HEK293 (cell line): ENCODE measurements around the gene DDAH1.

Source experiments
- CTCF ChIA-PET: fragments of 350-600 bp; formaldehyde crosslinking; extraction: SDS; loops from one replicate; lab custom pipeline; 2021; ENCODE audit warnings: antibody characterized with exemption; lab: Yijun Ruan, JAX
- POLR2A ChIA-PET: fragments of 300-600 bp; formaldehyde crosslinking; extraction: SDS; loops from one replicate; lab custom pipeline; 2020; ENCODE audit warnings: antibody characterized with exemption, inconsistent platforms; lab: Yijun Ruan, JAX
- H3K27ac ChIP-seq: fragments of 200-500 bp; sonication (Bioruptor generic); 2 replicates; pipeline ENCODE4 v1.5.1; 2014; ENCODE audit warnings: low read depth, low read length, control low read depth, inconsistent platforms; ENCODE audit errors: extremely low read depth
- H3K36me3 ChIP-seq, 2 experiments: fragments of 200-500 bp in 1 of 2; sonication (Bioruptor generic) in 1 of 2; 1 replicate in 1 of 2; 2 replicates in 1 of 2; pipeline ENCODE4 v1.5.1; 2014 to 2017; ENCODE audit warnings: inconsistent platforms in 2 of 2, low read length in 2 of 2; ENCODE audit not compliant: control insufficient read depth in 2 of 2, insufficient read depth in 1 of 2
- H3K4me1 ChIP-seq: fragments of 200-500 bp; sonication (Bioruptor generic); 2 replicates; pipeline ENCODE4 v1.5.1; 2014; ENCODE audit warnings: mild to moderate bottlenecking, low read length, inconsistent platforms; ENCODE audit not compliant: control insufficient read depth, insufficient read depth
- H3K4me3 ChIP-seq: 2 replicates; pipeline ENCODE4 v1.5.1; 2011; ENCODE audit warnings: low read depth, mild to moderate bottlenecking, control low read depth, low read length, moderate library complexity
- H3K9me3 ChIP-seq: fragments of 200-500 bp; sonication (Bioruptor generic); 2 replicates; pipeline ENCODE4 v1.5.1; 2014; ENCODE audit warnings: low read depth, low read length, inconsistent platforms; ENCODE audit not compliant: control insufficient read depth, insufficient read depth
- GLIS1 ChIP-seq: fragments of 450-650 bp; formaldehyde crosslinking; IDR thresholded peaks from 2 replicates; pipeline ENCODE4 v1.5.1; 2016; ENCODE audit warnings: missing biosample characterization, missing genetic modification characterization
- HOXD13 ChIP-seq: sonication (generic); formaldehyde crosslinking; IDR thresholded peaks from 2 replicates; pipeline ENCODE4 v1.8.0; 2022; ENCODE audit warnings: missing genetic modification reagents, borderline replicate concordance
- MYNN ChIP-seq: fragments of 450-650 bp; formaldehyde crosslinking; IDR thresholded peaks from 2 replicates; pipeline ENCODE4 v1.5.1; 2016; ENCODE audit warnings: missing biosample characterization, missing genetic modification characterization, borderline replicate concordance
- MZF1 ChIP-seq: fragments of 450-650 bp; formaldehyde crosslinking; IDR thresholded peaks from 2 replicates; pipeline ENCODE4 v1.5.1; 2017; ENCODE audit warnings: missing biosample characterization, missing genetic modification characterization, borderline replicate concordance
- OSR2 ChIP-seq: fragments of 450-650 bp; formaldehyde crosslinking; IDR thresholded peaks from 2 replicates; pipeline ENCODE4 v1.5.1; 2016; ENCODE audit warnings: missing biosample characterization, missing genetic modification characterization
- SP3 ChIP-seq: fragments of 450-650 bp; formaldehyde crosslinking; IDR thresholded peaks from 2 replicates; pipeline ENCODE4 v1.5.1; 2016; ENCODE audit warnings: missing biosample characterization, missing genetic modification characterization
- SP7 ChIP-seq: fragments of 450-650 bp; formaldehyde crosslinking; IDR thresholded peaks from 2 replicates; pipeline ENCODE4 v1.5.1; 2016; ENCODE audit warnings: missing biosample characterization, missing genetic modification characterization
- WT1 ChIP-seq: fragments of 450-650 bp; formaldehyde crosslinking; IDR thresholded peaks from 2 replicates; pipeline ENCODE4 v1.5.1; 2016; ENCODE audit warnings: missing biosample characterization, missing genetic modification characterization
- ZBTB1 ChIP-seq: fragments of 450-650 bp; formaldehyde crosslinking; IDR thresholded peaks from 2 replicates; pipeline ENCODE4 v1.5.1; 2016; ENCODE audit warnings: missing biosample characterization, missing genetic modification characterization
- ZBTB21 ChIP-seq: fragments of 450-650 bp; formaldehyde crosslinking; IDR thresholded peaks from 2 replicates; pipeline ENCODE4 v1.5.1; 2017; ENCODE audit warnings: missing biosample characterization, missing genetic modification characterization
- ZBTB6 ChIP-seq: fragments of 450-650 bp; formaldehyde crosslinking; IDR thresholded peaks from 2 replicates; pipeline ENCODE4 v1.5.1; 2017; ENCODE audit warnings: missing biosample characterization, missing genetic modification characterization
- ZBTB8A ChIP-seq: fragments of 450-650 bp; formaldehyde crosslinking; IDR thresholded peaks from 2 replicates; pipeline ENCODE4 v1.5.1; 2016; ENCODE audit warnings: missing biosample characterization, missing genetic modification characterization
- ZNF18 ChIP-seq: fragments of 450-650 bp; formaldehyde crosslinking; IDR thresholded peaks from 2 replicates; pipeline ENCODE4 v1.5.1; 2016; ENCODE audit warnings: missing biosample characterization, missing genetic modification characterization
- ZNF223 ChIP-seq: fragments of 450-650 bp; formaldehyde crosslinking; IDR thresholded peaks from 2 replicates; pipeline ENCODE4 v1.5.1; 2016; ENCODE audit warnings: missing biosample characterization, missing genetic modification characterization
- ZNF266 ChIP-seq: fragments of 450-650 bp; formaldehyde crosslinking; IDR thresholded peaks from 2 replicates; pipeline ENCODE4 v1.5.1; 2016; ENCODE audit warnings: missing biosample characterization, missing genetic modification characterization, low read depth
- ZNF416 ChIP-seq: fragments of 450-650 bp; formaldehyde crosslinking; IDR thresholded peaks from 2 replicates; pipeline ENCODE4 v1.5.1; 2016; ENCODE audit warnings: missing biosample characterization, missing genetic modification characterization
- ZNF513 ChIP-seq: fragments of 450-650 bp; IDR thresholded peaks from 2 replicates; pipeline ENCODE4 v1.5.1; 2018; ENCODE audit warnings: missing biosample characterization, missing genetic modification characterization
- ZNF560 ChIP-seq: fragments of 450-650 bp; formaldehyde crosslinking; IDR thresholded peaks from 2 replicates; pipeline ENCODE4 v1.5.1; 2017; ENCODE audit warnings: missing biosample characterization, missing genetic modification characterization, borderline replicate concordance
- ZNF561 ChIP-seq: fragments of 450-650 bp; IDR thresholded peaks from 2 replicates; pipeline ENCODE4 v1.5.1; 2018; ENCODE audit warnings: missing biosample characterization, missing genetic modification characterization, borderline replicate concordance
- ZNF843 ChIP-seq: fragments of 450-650 bp; formaldehyde crosslinking; IDR thresholded peaks from 2 replicates; pipeline ENCODE4 v1.5.1; 2016; ENCODE audit warnings: missing biosample characterization, missing genetic modification characterization

DDAH1 gene

GRCh38 chr1:85396194-85396593 lies 68.8 kb downstream of the DDAH1 start:
- POLR2A ChIA-PET, result no interaction called here
- Histone ChIP-seq H3K4me3 (no peak overlapping the region), H3K9me3 (no peaks in the 10 kb centered on the region), H3K36me3 (no peaks in the 10 kb centered on the region), H3K4me1 (peaks cover 4% of the 10 kb centered on the region), H3K27ac (no peak overlapping the region)
- TF ChIP-seq ZNF561 (tag by site-specific recombination) (no peak), ZNF513 (tag by site-specific recombination) (no peak), WT1 (peak; percentile 77), ZNF18 (tag by site-specific recombination) (no peak), MZF1 (peak; percentile 60; the same call in 1 of the 2 replicates), MYNN (tag by site-specific recombination) (no peak), OSR2 (tag by site-specific recombination) (no peak)
- CTCF ChIA-PET, result interaction anchor here (0.5 to 1.2 kb wide), 3 partner anchors 35 to 88 kb away, joined by 3 to 4 read pairs (median 4); no protein-coding TSS in a partner anchor

- TF ChIP-seq ZNF223 (no peak), ZBTB6 (tag by site-specific recombination) (no peak), ZNF416 (tag by site-specific recombination) (no peak), ZBTB21 (tag by site-specific recombination) (no peak), ZNF266 (tag by site-specific recombination) (no peak), SP7 (tag by site-specific recombination) (no peak), SP3 (tag by site-specific recombination) (no peak)
- Histone ChIP-seq H3K4me3 (no peak overlapping the region), H3K4me1 (peaks cover 4% of the 10 kb centered on the region), H3K36me3 (no peaks in the 10 kb centered on the region), H3K27ac (no peak overlapping the region), H3K9me3 (no peaks in the 10 kb centered on the region)
- ChIA-PET POLR2A (interaction anchor here (1.3 kb wide), 1 partner anchor 70 kb away, joined by 3 read pairs; no protein-coding TSS in a partner anchor), CTCF (interaction anchor here (0.6 kb wide), 1 partner anchor 13 kb away, joined by 3 read pairs; no protein-coding TSS in a partner anchor)
Measured at GRCh38 chr1:85394130-85394529, 70.8 kb downstream of the DDAH1 start.

- no peak overlapping the region for H3K27ac ChIP-seq
- POLR2A ChIA-PET, result interaction anchor here (1.3 kb wide), 1 partner anchor 71 kb away, joined by 3 read pairs; no protein-coding TSS in a partner anchor
Measured at GRCh38 chr1:85393490-85393889, 71.5 kb downstream of the DDAH1 start.

More at GRCh38 chr1:85393490-85393889, 71.5 kb downstream of the DDAH1 start:
- H3K4me3 ChIP-seq, result no peak overlapping the region
- no peaks in the 10 kb centered on the region for H3K36me3 ChIP-seq
- no peaks in the 10 kb centered on the region for H3K9me3 ChIP-seq
- H3K4me1 ChIP-seq, result peaks cover 4% of the 10 kb centered on the region
- CTCF ChIA-PET, result no interaction called here
- TF ChIP-seq ZBTB8A, result no peak
- TF ChIP-seq GLIS1 (tag by site-specific recombination), result no peak
- no peak for TF ChIP-seq HOXD13 (CRISPR knock-in tag)
- no peak for TF ChIP-seq ZNF843 (tag by site-specific recombination)
- TF ChIP-seq ZNF560 (tag by site-specific recombination), result no peak
- TF ChIP-seq ZBTB1 (tag by site-specific recombination), result no peak
- no peak for TF ChIP-seq ZNF513 (tag by site-specific recombination)
- TF ChIP-seq, all 188 proteins: peak for 0
